Progenitor cell of endocrine pancreas (in vitro differentiated cells): ENCODE data around the gene HNRNPA1. TPM values are rescaled to one million over a fixed set of nuclear protein-coding genes. Genes with fewer than 3 reads are reported as not detected.

Source experiments
- DNase-seq: peaks from one replicate; pipeline ENCODE4 v3.0.0; 2021; ENCODE audit warnings: low spot score; ENCODE audit not compliant: unreplicated experiment
- H3K27ac Mint-ChIP-seq: 2 replicates; pipeline ENCODE4 v1.8.0; 2021; ENCODE audit warnings: mild to moderate bottlenecking, moderate library complexity, mixed read lengths
- H3K27me3 Mint-ChIP-seq: 2 replicates; pipeline ENCODE4 v1.8.0; 2021; ENCODE audit warnings: mixed read lengths
- H3K36me3 Mint-ChIP-seq: 2 replicates; pipeline ENCODE4 v1.8.0; 2022; ENCODE audit warnings: mixed read lengths; ENCODE audit not compliant: insufficient read depth
- H3K4me1 Mint-ChIP-seq: 2 replicates; pipeline ENCODE4 v1.8.0; 2021; ENCODE audit warnings: low read depth, mixed read lengths
- H3K4me3 Mint-ChIP-seq: 2 replicates; pipeline ENCODE4 v1.8.0; 2021; ENCODE audit warnings: low read depth, mild to moderate bottlenecking, moderate library complexity, mixed read lengths
- H3K9me3 Mint-ChIP-seq: 2 replicates; pipeline ENCODE4 v1.8.0; 2021; ENCODE audit warnings: low read depth, mixed read lengths
- total RNA-seq: library from RNA; stranded (reverse); gene quantifications from 2 replicates; pipeline ENCODE4 v1.2.1, GENCODE V29; 2021
- TF ChIP-seq, protein P1 (sequence below): fragments of 200-600 bp; sonication (generic); IDR thresholded peaks from one replicate; pipeline ENCODE4 v1.5.0; 2021; ENCODE audit warnings: antibody characterized with exemption, mild to moderate bottlenecking; ENCODE audit not compliant: unreplicated experiment

Gene HNRNPA1
- total RNA-seq, 1 donor from 2014 or later: 2,551 TPM

DNA sequence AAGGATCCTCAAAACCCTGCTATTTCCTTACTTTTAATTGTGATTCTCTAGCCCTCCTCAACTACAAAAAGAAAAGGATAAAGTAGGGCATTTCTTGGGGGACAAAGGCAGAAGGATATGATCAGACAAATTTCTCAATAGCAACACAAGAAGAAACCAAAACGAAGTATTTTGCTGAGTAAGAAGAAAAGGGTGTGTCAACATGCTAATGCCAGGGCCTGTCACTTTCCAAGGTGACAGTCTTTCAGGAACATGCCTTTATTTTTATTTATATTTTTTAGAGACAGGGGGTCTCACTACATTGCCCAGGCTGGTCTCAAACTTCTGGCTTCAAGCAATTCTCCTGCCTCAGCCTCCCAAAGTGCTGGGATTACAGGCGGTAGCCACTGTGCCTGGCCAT is 40.4 kb upstream of the HNRNPA1 start:
- DNase-seq: no peak
- TF ChIP-seq, protein P1, sequence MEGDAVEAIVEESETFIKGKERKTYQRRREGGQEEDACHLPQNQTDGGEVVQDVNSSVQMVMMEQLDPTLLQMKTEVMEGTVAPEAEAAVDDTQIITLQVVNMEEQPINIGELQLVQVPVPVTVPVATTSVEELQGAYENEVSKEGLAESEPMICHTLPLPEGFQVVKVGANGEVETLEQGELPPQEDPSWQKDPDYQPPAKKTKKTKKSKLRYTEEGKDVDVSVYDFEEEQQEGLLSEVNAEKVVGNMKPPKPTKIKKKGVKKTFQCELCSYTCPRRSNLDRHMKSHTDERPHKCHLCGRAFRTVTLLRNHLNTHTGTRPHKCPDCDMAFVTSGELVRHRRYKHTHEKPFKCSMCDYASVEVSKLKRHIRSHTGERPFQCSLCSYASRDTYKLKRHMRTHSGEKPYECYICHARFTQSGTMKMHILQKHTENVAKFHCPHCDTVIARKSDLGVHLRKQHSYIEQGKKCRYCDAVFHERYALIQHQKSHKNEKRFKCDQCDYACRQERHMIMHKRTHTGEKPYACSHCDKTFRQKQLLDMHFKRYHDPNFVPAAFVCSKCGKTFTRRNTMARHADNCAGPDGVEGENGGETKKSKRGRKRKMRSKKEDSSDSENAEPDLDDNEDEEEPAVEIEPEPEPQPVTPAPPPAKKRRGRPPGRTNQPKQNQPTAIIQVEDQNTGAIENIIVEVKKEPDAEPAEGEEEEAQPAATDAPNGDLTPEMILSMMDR: no peak
- H3K27me3 Mint-ChIP-seq: no peaks in the 10 kb centered on the region
- peaks cover 16% of the 10 kb centered on the region for H3K4me1 Mint-ChIP-seq
- H3K4me3 Mint-ChIP-seq: no peak overlapping the region
- peaks cover 22% of the 10 kb centered on the region for H3K36me3 Mint-ChIP-seq
- peak overlapping the region; percentile 73 for H3K27ac Mint-ChIP-seq
- H3K9me3 Mint-ChIP-seq: no peaks in the 10 kb centered on the region

DNA sequence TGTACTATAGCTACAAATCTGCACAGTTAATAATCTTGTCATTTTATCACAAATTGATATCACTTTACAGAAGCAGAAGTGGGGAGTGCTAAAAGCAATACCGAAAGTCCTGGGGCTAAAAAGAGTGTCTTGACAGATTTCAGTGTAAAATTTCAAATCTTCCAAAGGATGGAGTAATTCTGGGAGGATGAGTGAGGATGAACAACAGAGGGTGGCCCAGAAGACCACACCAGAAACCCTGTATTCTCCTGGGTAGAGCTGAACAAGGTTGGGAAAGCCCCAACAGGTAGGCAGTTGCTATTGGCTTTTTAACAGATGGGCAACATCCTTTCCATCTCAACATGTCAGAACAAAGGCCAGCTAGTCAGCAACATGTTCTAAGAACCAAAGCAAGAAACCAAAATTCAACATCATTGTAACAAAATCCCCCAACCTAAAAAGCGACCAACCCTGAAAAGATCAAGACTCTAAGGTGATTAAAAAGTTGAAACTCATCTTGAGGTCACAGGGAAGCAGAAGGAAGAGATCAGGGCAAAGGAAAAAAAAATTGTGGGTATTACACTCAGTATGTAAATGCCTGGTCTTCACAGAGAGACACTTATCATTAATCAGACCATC is 39.4 kb upstream of the HNRNPA1 start:
- Mint-ChIP-seq H3K36me3 (peaks cover 22% of the 10 kb centered on the region), H3K27ac (peak overlapping the region; percentile 33), H3K9me3 (no peaks in the 10 kb centered on the region), H3K27me3 (no peaks in the 10 kb centered on the region), H3K4me1 (peaks cover 16% of the 10 kb centered on the region), H3K4me3 (no peak overlapping the region)
- DNase-seq: no peak
- TF ChIP-seq, protein P1: no peak

DNA sequence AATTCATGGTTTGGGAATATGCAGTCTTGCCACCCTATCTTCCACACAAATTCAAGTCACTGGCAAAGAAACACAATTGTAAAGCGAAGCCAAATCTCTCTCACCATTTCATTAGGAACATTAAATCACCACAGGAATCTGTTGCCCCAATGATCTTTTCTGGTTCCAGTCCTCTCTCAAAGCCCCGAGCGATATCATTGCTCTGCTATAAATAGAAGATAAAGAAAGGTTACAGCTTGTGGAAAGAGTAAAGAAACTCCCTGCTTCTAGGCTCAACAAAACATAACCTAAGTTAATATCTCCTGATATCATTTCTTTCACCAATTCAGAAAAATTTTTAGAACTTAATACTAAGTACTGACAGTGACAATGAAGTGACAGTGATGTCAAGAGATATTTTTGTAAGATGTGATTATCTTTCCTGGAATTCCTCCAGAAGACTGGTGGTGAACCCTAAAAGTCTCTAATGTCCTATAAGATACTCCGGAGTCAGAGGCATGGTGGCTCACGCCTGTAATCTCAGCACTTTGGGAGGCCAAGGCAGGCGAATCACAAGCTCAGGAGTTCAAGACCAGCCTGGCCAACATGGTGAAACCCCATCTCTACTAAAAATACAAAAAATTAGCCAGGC is 34.4 kb upstream of the HNRNPA1 start:
- Mint-ChIP-seq H3K4me3 (no peak overlapping the region), H3K9me3 (no peaks in the 10 kb centered on the region), H3K4me1 (no peaks in the 10 kb centered on the region), H3K27ac (no peak overlapping the region), H3K27me3 (no peaks in the 10 kb centered on the region), H3K36me3 (peaks cover 29% of the 10 kb centered on the region)
- DNase-seq: no peak
- TF ChIP-seq, protein P1: no peak

DNA sequence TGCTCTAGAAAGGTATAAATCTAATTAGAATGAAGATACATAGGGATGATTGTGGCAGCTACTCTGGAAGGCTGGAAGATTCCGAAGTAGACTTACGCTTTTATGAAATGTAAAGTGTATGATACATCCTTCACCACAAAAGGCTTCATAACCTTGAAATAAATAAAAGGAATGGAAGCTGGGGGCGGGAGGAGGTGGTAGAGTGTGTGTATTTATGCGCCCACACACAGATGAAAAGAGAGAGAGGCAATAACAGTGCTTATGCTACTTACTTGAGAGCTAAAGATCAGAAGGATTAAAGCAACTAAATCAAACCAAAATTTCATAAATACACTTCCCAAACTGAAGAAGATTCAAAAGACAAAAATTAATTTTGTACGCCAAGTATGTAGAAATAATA is 31.0 kb upstream of the HNRNPA1 start:
- H3K4me3 Mint-ChIP-seq: no peak overlapping the region
- peaks cover 30% of the 10 kb centered on the region for H3K36me3 Mint-ChIP-seq
- TF ChIP-seq, protein P1: no peak
- H3K9me3 Mint-ChIP-seq: no peaks in the 10 kb centered on the region
- no peaks in the 10 kb centered on the region for H3K4me1 Mint-ChIP-seq
- no peak overlapping the region for H3K27ac Mint-ChIP-seq
- H3K27me3 Mint-ChIP-seq: no peaks in the 10 kb centered on the region
- no peak for DNase-seq

DNA sequence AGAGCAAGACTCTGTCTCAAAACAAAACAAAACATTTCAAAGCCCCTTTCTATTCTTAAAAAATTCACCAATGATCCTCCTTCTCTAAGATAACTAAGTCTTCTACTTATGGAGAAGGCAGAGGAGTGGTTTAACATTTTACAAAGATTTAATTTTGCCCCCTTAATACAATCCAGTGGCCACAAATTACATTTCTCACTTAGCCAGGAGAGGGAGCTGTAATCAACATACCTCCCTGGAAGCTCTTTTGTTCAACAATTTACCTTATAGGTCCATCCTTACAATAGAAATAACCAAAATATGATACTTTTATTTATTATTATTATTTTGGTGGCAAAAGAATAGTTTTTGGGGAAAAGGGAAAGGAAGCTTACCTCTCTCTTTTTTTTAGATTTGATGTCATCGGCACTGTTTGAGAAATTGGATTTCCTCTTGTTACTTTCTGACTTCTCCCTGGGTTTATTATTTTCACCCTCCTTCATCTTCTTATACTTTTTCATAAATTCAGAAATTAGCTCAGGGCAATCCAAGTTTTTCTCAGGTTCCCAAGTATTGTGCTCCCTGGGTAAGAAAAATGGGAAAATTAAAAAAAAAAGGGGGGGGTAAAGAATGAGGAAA is 28.8 kb upstream of the HNRNPA1 start:
- no peak for DNase-seq
- H3K36me3 Mint-ChIP-seq: peaks cover 29% of the 10 kb centered on the region
- TF ChIP-seq, protein P1: peak; percentile 74
- H3K9me3 Mint-ChIP-seq: no peaks in the 10 kb centered on the region
- no peak overlapping the region for H3K4me3 Mint-ChIP-seq
- H3K27me3 Mint-ChIP-seq: no peaks in the 10 kb centered on the region
- peak overlapping the region; percentile 79 for H3K27ac Mint-ChIP-seq
- no peaks in the 10 kb centered on the region for H3K4me1 Mint-ChIP-seq
